HUES48 (cell line): ENCODE measurements around the gene PLCB1.

Source experiments
- H3K27ac ChIP-seq: one replicate; pipeline ENCODE4 v1.7.0; 2013; ENCODE audit warnings: low read depth, low read length, inconsistent platforms
- H3K27me3 ChIP-seq: 2 replicates; pipeline ENCODE4 v1.6.1; 2013; ENCODE audit warnings: mild to moderate bottlenecking, low read length; ENCODE audit not compliant: control insufficient read depth, insufficient read depth
- H3K36me3 ChIP-seq: 2 replicates; pipeline ENCODE4 v1.6.1; 2013; ENCODE audit warnings: low read length; ENCODE audit not compliant: control insufficient read depth, insufficient read depth
- H3K4me1 ChIP-seq: 2 replicates; pipeline ENCODE4 v1.6.1; 2013; ENCODE audit warnings: mild to moderate bottlenecking, low read length; ENCODE audit not compliant: control insufficient read depth, insufficient read depth
- H3K4me3 ChIP-seq: 2 replicates; pipeline ENCODE4 v1.5.1; 2013; ENCODE audit warnings: mild to moderate bottlenecking, low read depth, low read length
- H3K9ac ChIP-seq: 2 replicates; pipeline ENCODE4 v1.6.1; 2013; ENCODE audit warnings: mild to moderate bottlenecking, low read depth, low read length, moderate library complexity
- H3K9me3 ChIP-seq: 2 replicates; pipeline ENCODE4 v1.6.1; 2013; ENCODE audit warnings: low read length; ENCODE audit not compliant: control insufficient read depth, insufficient read depth

PLCB1 gene

DNA sequence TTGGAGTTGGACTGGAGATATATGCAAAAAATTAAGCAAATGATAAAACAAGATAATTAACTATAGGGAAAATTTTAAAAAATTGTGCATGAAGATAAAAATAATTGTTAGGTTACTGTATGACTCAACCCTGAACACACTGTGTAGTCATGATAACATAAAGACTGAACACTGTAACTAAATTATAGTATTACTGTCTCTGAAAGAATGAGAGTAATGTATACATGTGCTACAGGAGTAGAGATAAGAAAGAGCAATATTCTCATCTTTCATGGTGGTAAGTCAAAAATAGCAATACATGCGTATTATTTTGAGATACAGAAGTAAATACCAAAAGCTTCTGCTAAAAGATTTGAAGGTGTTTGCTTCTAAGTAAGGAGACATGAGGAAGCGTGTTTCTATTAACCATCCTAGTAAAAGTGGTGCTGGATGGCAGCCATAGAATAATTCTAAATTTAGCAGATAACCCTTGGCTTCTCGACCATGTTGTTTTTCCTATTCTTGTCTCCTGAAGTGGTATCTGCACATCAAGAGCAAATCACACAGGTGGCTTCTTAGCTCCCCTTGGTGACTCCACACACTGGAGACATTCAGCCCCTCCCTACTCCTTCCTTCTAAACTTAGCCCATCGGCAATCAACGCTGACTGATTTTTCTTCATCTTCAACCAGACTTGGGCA lies 546.2 kb downstream of the PLCB1 start:
- no peaks in the 10 kb centered on the region for H3K36me3 ChIP-seq
- no peak overlapping the region for H3K9ac ChIP-seq
- H3K27ac ChIP-seq: no peak overlapping the region
- no peak overlapping the region for H3K4me3 ChIP-seq
- H3K4me1 ChIP-seq: no peaks in the 10 kb centered on the region
- H3K27me3 ChIP-seq: no peaks in the 10 kb centered on the region
- H3K9me3 ChIP-seq: no peaks in the 10 kb centered on the region

- Histone ChIP-seq H3K27ac (no peak overlapping the region), H3K4me1 (no peaks in the 10 kb centered on the region), H3K27me3 (no peaks in the 10 kb centered on the region), H3K9ac (no peak overlapping the region), H3K9me3 (no peaks in the 10 kb centered on the region), H3K36me3 (no peaks in the 10 kb centered on the region), H3K4me3 (no peak overlapping the region)
Observed at GRCh38 chr20:8689337-8689736, 557.3 kb downstream of the PLCB1 start.

GRCh38 chr20:8690074-8690473 lies 558.0 kb downstream of the PLCB1 start:
- Histone ChIP-seq H3K4me3 (no peak overlapping the region), H3K4me1 (no peaks in the 10 kb centered on the region), H3K27me3 (no peaks in the 10 kb centered on the region)

DNA sequence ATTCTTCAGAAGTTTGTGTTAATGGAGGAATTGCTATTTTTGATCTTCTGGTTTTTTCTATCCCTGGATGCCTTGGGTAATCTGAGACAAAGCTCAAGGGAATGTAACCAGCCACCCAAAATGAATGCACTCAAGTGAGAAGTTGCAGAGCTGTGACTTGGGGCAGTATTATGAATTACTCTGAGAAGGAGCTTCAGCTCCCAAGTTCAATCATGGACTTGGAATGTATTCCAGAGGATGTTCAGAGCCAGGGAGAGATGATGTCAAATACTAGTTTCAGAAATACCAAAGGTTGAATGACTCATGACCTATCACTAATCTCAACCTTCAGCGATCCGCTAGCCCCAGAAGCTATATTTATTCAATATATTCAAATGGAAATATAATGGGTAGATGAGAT lies 561.6 kb downstream of the PLCB1 start:
- Histone ChIP-seq H3K9me3 (no peaks in the 10 kb centered on the region), H3K27ac (no peak overlapping the region), H3K9ac (no peak overlapping the region), H3K4me3 (no peak overlapping the region), H3K4me1 (no peaks in the 10 kb centered on the region), H3K27me3 (no peaks in the 10 kb centered on the region), H3K36me3 (no peaks in the 10 kb centered on the region)

More at GRCh38 chr20:8690074-8690473, 558.0 kb downstream of the PLCB1 start:
- H3K9me3 ChIP-seq: no peaks in the 10 kb centered on the region
- H3K36me3 ChIP-seq: no peaks in the 10 kb centered on the region
- H3K27ac ChIP-seq: no peak overlapping the region
- H3K9ac ChIP-seq: no peak overlapping the region

GRCh38 chr20:8700756-8701155 lies 568.7 kb downstream of the PLCB1 start:
- H3K4me3 ChIP-seq: no peak overlapping the region
- no peaks in the 10 kb centered on the region for H3K9me3 ChIP-seq
- no peaks in the 10 kb centered on the region for H3K36me3 ChIP-seq
- H3K27ac ChIP-seq: no peak overlapping the region
- no peaks in the 10 kb centered on the region for H3K4me1 ChIP-seq
- no peak overlapping the region for H3K9ac ChIP-seq
- no peaks in the 10 kb centered on the region for H3K27me3 ChIP-seq

DNA sequence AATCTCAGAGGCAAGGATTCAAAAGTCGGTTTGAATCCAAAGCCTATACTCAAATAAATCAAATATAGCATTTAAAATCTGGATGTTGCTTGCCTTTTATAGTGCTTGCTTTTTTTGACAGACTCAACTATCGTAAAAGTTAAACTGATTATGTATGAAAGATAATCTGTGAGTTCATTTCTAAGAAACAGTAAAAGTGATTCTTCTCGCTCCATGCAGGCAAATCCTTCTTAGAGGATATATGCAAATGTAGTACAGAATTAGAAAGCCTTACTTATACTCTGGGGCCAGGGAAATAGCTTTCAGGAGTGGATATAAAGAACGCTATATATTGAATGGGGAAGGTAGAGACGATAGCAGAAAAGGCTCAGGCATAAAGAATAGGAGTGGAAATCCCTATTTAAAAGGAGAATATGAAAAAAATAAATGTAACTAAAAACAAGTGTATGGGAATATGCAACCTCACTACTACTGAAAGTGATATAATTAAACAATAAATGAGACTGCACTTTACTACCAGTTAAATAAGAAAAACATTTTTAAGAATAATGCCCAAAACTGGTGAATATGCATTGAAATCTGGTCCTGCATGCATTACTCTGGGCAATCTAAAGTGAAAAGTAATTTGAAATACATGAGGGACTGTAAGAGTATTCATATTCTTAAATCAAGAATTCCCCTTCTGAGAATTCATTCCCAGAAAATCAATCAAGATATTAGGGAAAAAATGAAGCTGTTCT lies 575.1 kb downstream of the PLCB1 start:
- Histone ChIP-seq H3K36me3 (no peaks in the 10 kb centered on the region), H3K27ac (no peak overlapping the region), H3K4me1 (no peaks in the 10 kb centered on the region), H3K9me3 (no peaks in the 10 kb centered on the region), H3K4me3 (no peak overlapping the region), H3K9ac (no peak overlapping the region), H3K27me3 (no peaks in the 10 kb centered on the region)

GRCh38 chr20:8709627-8710026 lies 577.6 kb downstream of the PLCB1 start:
- no peak overlapping the region for H3K27ac ChIP-seq
- no peak overlapping the region for H3K4me3 ChIP-seq
- H3K36me3 ChIP-seq: no peaks in the 10 kb centered on the region
- 0 out of 2 replicates have a peak, but pooled peaks cover 5% of the 10 kb centered on the region for H3K4me1 ChIP-seq
- no peak overlapping the region for H3K9ac ChIP-seq
- no peaks in the 10 kb centered on the region for H3K27me3 ChIP-seq
- no peaks in the 10 kb centered on the region for H3K9me3 ChIP-seq

- Histone ChIP-seq H3K4me3 (no peak overlapping the region), H3K4me1 (0 out of 2 replicates have a peak, but pooled peaks cover 6% of the 10 kb centered on the region), H3K36me3 (no peaks in the 10 kb centered on the region), H3K9me3 (no peaks in the 10 kb centered on the region), H3K27me3 (no peaks in the 10 kb centered on the region), H3K9ac (no peak overlapping the region), H3K27ac (no peak overlapping the region)
Observed at GRCh38 chr20:8711501-8711900, 579.4 kb downstream of the PLCB1 start.

DNA sequence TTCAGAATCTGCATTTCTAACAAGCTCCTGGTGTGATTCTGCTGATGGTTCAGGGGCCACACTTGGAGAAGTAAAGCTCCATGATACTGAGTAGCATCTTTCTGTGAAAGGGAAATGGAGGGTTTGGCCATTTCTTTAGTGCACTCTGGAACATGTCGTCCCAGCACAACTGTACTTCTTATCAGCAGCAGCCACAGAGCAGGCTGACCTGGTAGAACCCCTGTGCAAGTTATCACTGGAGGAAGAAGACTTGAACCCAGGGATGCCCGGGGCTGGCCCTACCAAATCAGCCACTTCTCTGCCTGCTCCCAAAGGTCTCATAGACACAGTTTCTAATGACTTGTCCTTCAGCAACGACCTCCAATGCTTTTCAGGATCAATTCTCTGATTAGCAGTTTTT lies 582.1 kb downstream of the PLCB1 start:
- H3K9ac ChIP-seq: no peak overlapping the region
- H3K27me3 ChIP-seq: no peaks in the 10 kb centered on the region
- H3K36me3 ChIP-seq: no peaks in the 10 kb centered on the region
- no peaks in the 10 kb centered on the region for H3K9me3 ChIP-seq
- no peak overlapping the region for H3K27ac ChIP-seq
- H3K4me1 ChIP-seq: 0 out of 2 replicates have a peak, but pooled peaks cover 6% of the 10 kb centered on the region
- no peak overlapping the region for H3K4me3 ChIP-seq

DNA sequence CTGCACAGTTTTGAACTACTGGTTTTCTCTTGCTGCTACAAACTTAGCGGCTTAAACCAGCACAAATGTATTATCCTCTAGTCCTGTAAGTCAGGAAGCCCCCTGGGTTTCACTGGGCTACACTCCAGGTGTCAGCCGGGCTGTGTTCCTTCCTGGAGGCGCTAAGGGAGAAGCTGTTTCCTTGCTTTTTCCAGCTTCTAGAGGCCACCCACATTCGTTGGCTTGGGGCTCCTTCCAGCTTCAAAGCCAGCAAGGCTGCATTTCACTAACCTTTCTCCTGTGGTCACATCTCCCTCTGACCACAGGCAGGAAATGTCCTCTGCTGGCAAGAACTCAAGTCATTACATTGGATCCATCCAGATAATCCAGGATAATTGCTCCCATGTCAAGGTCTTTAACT lies 586.2 kb downstream of the PLCB1 start:
- no peaks in the 10 kb centered on the region for H3K9me3 ChIP-seq

GRCh38 chr20:8720089-8720488 lies 588.0 kb downstream of the PLCB1 start:
- no peak overlapping the region for H3K9ac ChIP-seq
- 0 out of 2 replicates have a peak, but pooled peaks cover 2% of the 10 kb centered on the region for H3K4me1 ChIP-seq
- no peak overlapping the region for H3K27ac ChIP-seq
- H3K9me3 ChIP-seq: no peaks in the 10 kb centered on the region
- no peaks in the 10 kb centered on the region for H3K27me3 ChIP-seq
- no peak overlapping the region for H3K4me3 ChIP-seq
- no peaks in the 10 kb centered on the region for H3K36me3 ChIP-seq

More for the DNA sequence above, 586.2 kb downstream of the PLCB1 start:
- no peak overlapping the region for H3K9ac ChIP-seq
- H3K27ac ChIP-seq: no peak overlapping the region
- no peaks in the 10 kb centered on the region for H3K36me3 ChIP-seq
- H3K4me3 ChIP-seq: no peak overlapping the region
- 0 out of 2 replicates have a peak, but pooled peaks cover 8% of the 10 kb centered on the region for H3K4me1 ChIP-seq
- no peaks in the 10 kb centered on the region for H3K27me3 ChIP-seq
